GM13977 (cell line): Measurements from ENCODE around the gene RRBP1.

Source experiments
- DNase-seq: peaks from one replicate; pipeline ENCODE4 v3.0.0; 2012; ENCODE audit warnings: low spot score
- CTCF ChIP-seq: IDR thresholded peaks from 2 replicates; pipeline ENCODE4 v1.5.1; 2012; ENCODE audit warnings: mild to moderate bottlenecking, control low read depth; ENCODE audit not compliant: insufficient read depth; ENCODE audit errors: extremely low read depth, missing control alignments
- in situ Hi-C: fragments of 300-500 bp; cut with MboI; formaldehyde crosslinking; loops from one replicate; pipeline ENCODE4 v1.12.0; 2022; ENCODE audit warnings: low sequenced_read_pairs, low pct_unique_long_range_greater_than_20kb, mixed read lengths, inconsistent platforms; ENCODE audit not compliant: unreplicated experiment

Gene RRBP1

GRCh38 chr20:17617212-17617867 lies 64.7 kb downstream of the RRBP1 start:
- DNase-seq = peak; percentile 72
- in situ Hi-C loops = no loop called here
- peak; percentile 67 for TF ChIP-seq CTCF

GRCh38 chr20:17616480-17617211 lies 65.4 kb downstream of the RRBP1 start:
- in situ Hi-C loops = no loop called here
- DNase-seq = peak; percentile 8
- TF ChIP-seq CTCF = no peak

GRCh38 chr20:17615645-17616479 lies 66.2 kb downstream of the RRBP1 start:
- in situ Hi-C loops = no loop called here
- peak; percentile 5 for DNase-seq
- TF ChIP-seq CTCF = no peak

- in situ Hi-C loops = no loop called here
- peak; percentile 7 for DNase-seq
- no peak for TF ChIP-seq CTCF
These were observed 67.0 kb downstream of the RRBP1 start for GRCh38 chr20:17614812-17615644.

- in situ Hi-C loops = no loop called here
These were observed 67.7 kb downstream of the RRBP1 start for GRCh38 chr20:17614176-17614811.

More at GRCh38 chr20:17614176-17614811, 67.7 kb downstream of the RRBP1 start:
- peak; percentile 4 for DNase-seq
- TF ChIP-seq CTCF = no peak
